Neural cell (in vitro differentiated cells): Measurements from ENCODE around the gene STMN3.

Experiments
- CTCF ChIP-seq: fragments of 450-650 bp; IDR thresholded peaks from 2 replicates; pipeline ENCODE4 v1.5.1; 2014; ENCODE audit warnings: antibody characterized with exemption, mild to moderate bottlenecking, moderate library complexity; ENCODE audit not compliant: poor library complexity, severe bottlenecking
- EP300 ChIP-seq: fragments of 450-650 bp; conservative IDR thresholded peaks from 2 replicates; pipeline ENCODE4 v1.6.1; 2014; ENCODE audit warnings: antibody characterized with exemption, mild to moderate bottlenecking, moderate library complexity; ENCODE audit not compliant: poor library complexity, severe bottlenecking
- EZH2 ChIP-seq: fragments of 200-600, 300-800 bp; shearing (Covaris generic), sonication (generic); IDR thresholded peaks from 2 replicates; pipeline ENCODE4 v1.6.1; 2014; ENCODE audit warnings: antibody characterized with exemption, low read length, borderline replicate concordance, mild to moderate bottlenecking; ENCODE audit not compliant: insufficient read depth, poor library complexity, severe bottlenecking
- MXI1 ChIP-seq: fragments of 450-650 bp; conservative IDR thresholded peaks from 2 replicates; pipeline ENCODE4 v1.6.1; 2014; ENCODE audit warnings: antibody characterized with exemption, mild to moderate bottlenecking; ENCODE audit not compliant: poor library complexity, severe bottlenecking
- POLR2AphosphoS5 ChIP-seq: IDR thresholded peaks from 2 replicates; pipeline ENCODE4 v1.6.1; 2012
- RAD21 ChIP-seq: fragments of 450-650 bp; conservative IDR thresholded peaks from 2 replicates; pipeline ENCODE4 v1.6.1; 2014; ENCODE audit warnings: antibody characterized with exemption, mild to moderate bottlenecking, moderate library complexity
- SMC3 ChIP-seq: fragments of 450-650 bp; conservative IDR thresholded peaks from 2 replicates; pipeline ENCODE4 v1.6.1; 2014; ENCODE audit warnings: antibody characterized with exemption, mild to moderate bottlenecking, moderate library complexity; ENCODE audit not compliant: poor library complexity
- TF ChIP-seq, protein P1 (sequence below): IDR thresholded peaks from 2 replicates; pipeline ENCODE4 v1.6.1; 2012; ENCODE audit warnings: borderline replicate concordance

DNA sequence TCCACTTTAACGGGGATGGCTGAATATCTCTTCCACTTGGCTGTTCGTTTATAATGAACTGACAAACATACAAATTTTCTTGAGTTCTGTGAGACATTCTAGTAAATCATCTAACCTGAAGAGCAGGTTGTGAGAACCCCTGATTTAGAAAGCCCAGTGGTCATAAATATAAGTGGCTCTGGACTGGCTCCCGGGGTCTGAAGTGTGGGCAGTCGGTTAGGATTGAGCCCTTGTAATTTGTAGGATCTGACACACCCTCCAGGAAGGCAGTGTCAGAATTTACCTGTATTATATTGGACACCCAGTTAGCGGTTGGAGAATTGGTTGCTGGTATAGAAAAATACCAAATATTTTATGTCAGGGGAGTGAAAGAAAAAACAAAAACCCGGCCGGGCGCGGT is 19.5 kb downstream of the STMN3 start:
- TF ChIP-seq POLR2AphosphoS5 (no peak), CTCF (no peak), RAD21 (no peak), EZH2 (no peak), EP300 (no peak), SMC3 (no peak), MXI1 (no peak)
- TF ChIP-seq, protein P1, sequence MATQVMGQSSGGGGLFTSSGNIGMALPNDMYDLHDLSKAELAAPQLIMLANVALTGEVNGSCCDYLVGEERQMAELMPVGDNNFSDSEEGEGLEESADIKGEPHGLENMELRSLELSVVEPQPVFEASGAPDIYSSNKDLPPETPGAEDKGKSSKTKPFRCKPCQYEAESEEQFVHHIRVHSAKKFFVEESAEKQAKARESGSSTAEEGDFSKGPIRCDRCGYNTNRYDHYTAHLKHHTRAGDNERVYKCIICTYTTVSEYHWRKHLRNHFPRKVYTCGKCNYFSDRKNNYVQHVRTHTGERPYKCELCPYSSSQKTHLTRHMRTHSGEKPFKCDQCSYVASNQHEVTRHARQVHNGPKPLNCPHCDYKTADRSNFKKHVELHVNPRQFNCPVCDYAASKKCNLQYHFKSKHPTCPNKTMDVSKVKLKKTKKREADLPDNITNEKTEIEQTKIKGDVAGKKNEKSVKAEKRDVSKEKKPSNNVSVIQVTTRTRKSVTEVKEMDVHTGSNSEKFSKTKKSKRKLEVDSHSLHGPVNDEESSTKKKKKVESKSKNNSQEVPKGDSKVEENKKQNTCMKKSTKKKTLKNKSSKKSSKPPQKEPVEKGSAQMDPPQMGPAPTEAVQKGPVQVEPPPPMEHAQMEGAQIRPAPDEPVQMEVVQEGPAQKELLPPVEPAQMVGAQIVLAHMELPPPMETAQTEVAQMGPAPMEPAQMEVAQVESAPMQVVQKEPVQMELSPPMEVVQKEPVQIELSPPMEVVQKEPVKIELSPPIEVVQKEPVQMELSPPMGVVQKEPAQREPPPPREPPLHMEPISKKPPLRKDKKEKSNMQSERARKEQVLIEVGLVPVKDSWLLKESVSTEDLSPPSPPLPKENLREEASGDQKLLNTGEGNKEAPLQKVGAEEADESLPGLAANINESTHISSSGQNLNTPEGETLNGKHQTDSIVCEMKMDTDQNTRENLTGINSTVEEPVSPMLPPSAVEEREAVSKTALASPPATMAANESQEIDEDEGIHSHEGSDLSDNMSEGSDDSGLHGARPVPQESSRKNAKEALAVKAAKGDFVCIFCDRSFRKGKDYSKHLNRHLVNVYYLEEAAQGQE = no peak
